A549 (cell line): Measurements from ENCODE around the gene TUBG2. TPM values are rescaled to one million over a fixed set of nuclear protein-coding genes. Genes with fewer than 3 reads are reported as not detected.

ENCODE experiments used
- ATAC-seq, 2 experiments: fragments of 200-7000 bp in 1 of 2; fragments of >200 bp in 1 of 2; cut with Nextera tagmentation in 1 of 2; cut with Tn5 transposase in 1 of 2; 3 replicates each; pipeline versions ENCODE4 v1.8.0 to v1.9.1; 2018 to 2020; ENCODE audit warnings: mild to moderate bottlenecking in 1 of 2, moderate library complexity in 1 of 2
- CTCF ChIA-PET: fragments of 300-600 bp; sonication (Branson Sonifier 250); formaldehyde crosslinking; extraction: SDS; loops from one replicate; lab custom pipeline; 2021; ENCODE audit warnings: antibody characterized with exemption, inconsistent platforms; lab: Yijun Ruan, JAX
- POLR2A ChIA-PET: fragments of 350-600 bp; formaldehyde crosslinking; extraction: SDS; loops from one replicate; lab custom pipeline; 2021; ENCODE audit warnings: antibody characterized with exemption, inconsistent platforms; lab: Yijun Ruan, JAX
- DNase-seq, 2 experiments: peaks; one replicate each; pipeline versions ENCODE4 v3.0.0 to v3.0.0-alpha.2; 2011 to 2016; ENCODE audit warnings: low read depth in 1 of 2, low spot score in 1 of 2
- FAIRE-seq: peaks from 2 replicates; lab custom pipeline; 2011; peaks lifted over from hg19 to GRCh38; lab: Jason Lieb, UNC
- H3K27ac ChIP-seq, 2 experiments: fragments of >200 bp; sonication (Bioruptor Twin); formaldehyde crosslinking; 3 replicates each; pipeline ENCODE4 v1.5.1; 2016 to 2017
- H3K4me1 ChIP-seq: fragments of >200 bp; sonication (Bioruptor Twin); formaldehyde crosslinking; 3 replicates; pipeline ENCODE4 v1.6.1; 2016
- H3K4me2 ChIP-seq: fragments of >200 bp; sonication (Bioruptor Twin); formaldehyde crosslinking; 3 replicates; pipeline ENCODE4 v1.6.1; 2016
- H3K4me3 ChIP-seq: fragments of >200 bp; sonication (Bioruptor Twin); formaldehyde crosslinking; 3 replicates; pipeline ENCODE4 v1.5.1; 2016
- H3K9me3 ChIP-seq: fragments of >200 bp; sonication (Bioruptor Twin); formaldehyde crosslinking; 3 replicates; pipeline ENCODE4 v1.6.1; 2016
- ATOH8 ChIP-seq: fragments of 250-450 bp; sonication (Bioruptor Pico); IDR thresholded peaks from 2 replicates; pipeline ENCODE4 v1.5.0; 2020; ENCODE audit warnings: low read depth, mild to moderate bottlenecking, moderate library complexity
- CBX2 ChIP-seq: fragments of 200-600 bp; sonication (generic); IDR thresholded peaks from 2 replicates; pipeline ENCODE4 v1.6.1; 2016; ENCODE audit warnings: low read depth, mild to moderate bottlenecking, borderline replicate concordance
- CTCF ChIP-seq: fragments of >200 bp; sonication (Bioruptor Twin); formaldehyde crosslinking; IDR thresholded peaks from 3 replicates; pipeline ENCODE4 v1.5.1; 2016
- E2F6 ChIP-seq: IDR thresholded peaks from 2 replicates; pipeline ENCODE4 v1.6.1; 2012; ENCODE audit warnings: low read depth, borderline replicate concordance
- FOSL2 ChIP-seq, 2 experiments: fragments of 450-650 bp in 1 of 2; fragments of >200 bp in 1 of 2; sonication (Bioruptor Twin) in 1 of 2; formaldehyde crosslinking; IDR thresholded peaks; 2 replicates each; pipeline versions ENCODE4 v1.5.0 to v1.6.1; 2016 to 2020; ENCODE audit warnings: mild to moderate bottlenecking in 1 of 2, moderate library complexity in 1 of 2
- FOXS1 ChIP-seq: fragments of 250-450 bp; sonication (Bioruptor Pico); IDR thresholded peaks from 2 replicates; pipeline ENCODE4 v1.5.0; 2020; ENCODE audit warnings: mild to moderate bottlenecking, moderate library complexity
- HES2 ChIP-seq: fragments of >200 bp; sonication (Bioruptor Twin); formaldehyde crosslinking; IDR thresholded peaks from 2 replicates; pipeline ENCODE4 v1.6.1; 2016
- HEYL ChIP-seq: fragments of 250-450 bp; sonication (Bioruptor Pico); IDR thresholded peaks from 2 replicates; pipeline ENCODE4 v1.8.0; 2021; ENCODE audit warnings: mild to moderate bottlenecking, moderate library complexity
- HMGXB4 ChIP-seq: fragments of 250-450 bp; sonication (Bioruptor Pico); IDR thresholded peaks from 2 replicates; pipeline ENCODE4 v1.5.0; 2021; ENCODE audit warnings: mild to moderate bottlenecking, moderate library complexity, borderline replicate concordance
- HOXB13 ChIP-seq: fragments of 250-450 bp; sonication (Bioruptor Pico); IDR thresholded peaks from 2 replicates; pipeline ENCODE4 v1.5.0; 2020; ENCODE audit warnings: low read depth, mild to moderate bottlenecking, moderate library complexity
- HOXB5 ChIP-seq: fragments of 250-450 bp; sonication (Bioruptor Pico); IDR thresholded peaks from 2 replicates; pipeline ENCODE4 v1.5.0; 2020; ENCODE audit warnings: mild to moderate bottlenecking, moderate library complexity
- MAFK ChIP-seq: fragments of 450-650 bp; IDR thresholded peaks from 2 replicates; pipeline ENCODE4 v1.6.1; 2014; ENCODE audit not compliant: partially characterized antibody
- MAX ChIP-seq: IDR thresholded peaks from 2 replicates; pipeline ENCODE4 v1.6.1; 2012
- MAZ ChIP-seq: fragments of 150-350 bp; IDR thresholded peaks from 2 replicates; pipeline ENCODE4 v1.6.1; 2014; ENCODE audit warnings: antibody characterized with exemption, low read depth, low read length, borderline replicate concordance
- NR3C1 ChIP-seq: fragments of >200 bp; sonication (Bioruptor Twin); formaldehyde crosslinking; IDR thresholded peaks from 3 replicates; pipeline ENCODE4 v1.6.1; 2017
- PBX3 ChIP-seq: IDR thresholded peaks from 2 replicates; pipeline ENCODE4 v1.6.1; 2012
- PHF8 ChIP-seq: fragments of 200-600 bp; sonication (generic); IDR thresholded peaks from 2 replicates; pipeline ENCODE4 v1.6.1; 2016; ENCODE audit warnings: low read depth, mild to moderate bottlenecking, antibody characterized with exemption, moderate library complexity, borderline replicate concordance
- POLR2A ChIP-seq: IDR thresholded peaks from 2 replicates; pipeline ENCODE4 v1.6.1; 2012; ENCODE audit warnings: mild to moderate bottlenecking, low read length
- POLR2AphosphoS2 ChIP-seq: conservative IDR thresholded peaks from 2 replicates; pipeline ENCODE4 v1.6.1; 2012; ENCODE audit warnings: low read length, improper control_type of control experiment, inconsistent platforms
- RAD21 ChIP-seq, 2 experiments: fragments of >200 bp in 1 of 2; sonication (Bioruptor Twin) in 1 of 2; formaldehyde crosslinking in 1 of 2; IDR thresholded peaks in 1 of 2; conservative IDR thresholded peaks in 1 of 2; 2 replicates in 1 of 2; 3 replicates in 1 of 2; pipeline ENCODE4 v1.6.1; 2012 to 2018; ENCODE audit warnings: inconsistent platforms in 1 of 2
- RARB ChIP-seq: fragments of 250-450 bp; sonication (Bioruptor Pico); IDR thresholded peaks from 2 replicates; pipeline ENCODE4 v1.8.0; 2021; ENCODE audit warnings: mild to moderate bottlenecking, moderate library complexity
- RCOR1 ChIP-seq: fragments of 150-350 bp; IDR thresholded peaks from 2 replicates; pipeline ENCODE4 v1.6.1; 2014; ENCODE audit warnings: antibody characterized with exemption, low read length, low read depth
- RFX5 ChIP-seq: fragments of 450-650 bp; IDR thresholded peaks from 2 replicates; pipeline ENCODE4 v1.7.1; 2014; ENCODE audit warnings: antibody characterized with exemption, mild to moderate bottlenecking, moderate library complexity
- RNF2 ChIP-seq: fragments of 200-600 bp; sonication (generic); IDR thresholded peaks from 2 replicates; pipeline ENCODE4 v1.6.1; 2016; ENCODE audit warnings: low read depth, mild to moderate bottlenecking, antibody characterized with exemption, moderate library complexity, borderline replicate concordance
- SMC3 ChIP-seq: fragments of >200 bp; sonication (Bioruptor Twin); formaldehyde crosslinking; IDR thresholded peaks from 3 replicates; pipeline ENCODE4 v1.6.1; 2018; ENCODE audit warnings: inconsistent platforms
- TFCP2L1 ChIP-seq: fragments of 250-450 bp; sonication (Bioruptor Pico); IDR thresholded peaks from 2 replicates; pipeline ENCODE4 v1.5.0; 2021; ENCODE audit warnings: mild to moderate bottlenecking
- ZC3H11A ChIP-seq: fragments of 450-650 bp; IDR thresholded peaks from 2 replicates; pipeline ENCODE4 v1.6.1; 2014; ENCODE audit warnings: antibody characterized with exemption, mild to moderate bottlenecking
- ZFP36 ChIP-seq: fragments of 450-650 bp; IDR thresholded peaks from 2 replicates; pipeline ENCODE4 v1.6.1; 2014; ENCODE audit warnings: borderline replicate concordance; ENCODE audit not compliant: partially characterized antibody
- ZNF302 ChIP-seq: fragments of 250-450 bp; sonication (Bioruptor Pico); IDR thresholded peaks from 2 replicates; pipeline ENCODE4 v1.9.0; 2021; ENCODE audit warnings: inconsistent platforms, mild to moderate bottlenecking, moderate library complexity
- ZSCAN20 ChIP-seq: fragments of 250-450 bp; sonication (Bioruptor Pico); IDR thresholded peaks from 2 replicates; pipeline ENCODE4 v1.8.0; 2022; ENCODE audit warnings: mild to moderate bottlenecking, moderate library complexity
- WGBS: methylation state at CpG from one replicate; pipeline ENCODE4 v1.1.6; 2017; ENCODE audit errors: missing lambda C conversion rate; 5-methylcytosine and 5-hydroxymethylcytosine counted together
- polyA plus RNA-seq, 4 experiments: library from polyadenylated mRNA; depleted of rRNA in 3 of 4; stranded (reverse); fragments of >200 nt; fragmentation: RNase III in 1 of 4; extraction: RNeasy Plus Mini Kit Qiagen cat#74134 plus additional on column Dnase treatment in 1 of 4; gene quantifications; 2 replicates in 3 of 4; 3 replicates in 1 of 4; pipeline ENCODE4 v1.2.3, GENCODE V29; 2011 to 2017

Gene TUBG2
- polyA plus RNA-seq, 2 of the 4 experiments (the other 2 are of a cell fraction): 14.9 to 30.6 TPM

- Histone ChIP-seq H3K4me1 (peaks cover 15% of the 10 kb centered on the region), H3K4me2 (peak overlapping the region; percentile 37), H3K27ac (peak overlapping the region; percentile 52 to 70; a peak in 5 of 6 replicates), H3K9me3 (no peaks in the 10 kb centered on the region), H3K4me3 (no peak overlapping the region)
- 50% methylated on average over 7 of the region's 7 CpGs for WGBS
- ATAC-seq (peak; percentile 85 to 90), DNase-seq (peak; percentile 80 to 86), FAIRE-seq (peak; percentile 84)
- POLR2A ChIA-PET: interaction anchor here (0.5 to 1.4 kb wide), 6 partner anchors 28 to 55 kb away, joined by 3 to 10 read pairs (median 5); partner anchors contain the start of genes PLEKHH3 and TUBG2
- CTCF ChIA-PET: interaction anchor here (0.7 to 4.3 kb wide), 16 partner anchors 9 to 140 kb away, joined by 3 to 25 read pairs (median 5); partner anchors contain the start of genes PLEKHH3, PSMC3IP and RAMP2
- no peak for TF ChIP-seq RNF2
- TF ChIP-seq NR3C1: no peak
- TF ChIP-seq MAFK: no peak
- no peak for TF ChIP-seq HMGXB4 (CRISPR knock-in tag)
- no peak for TF ChIP-seq POLR2AphosphoS2
- TF ChIP-seq CBX2: no peak
- TF ChIP-seq ATOH8 (CRISPR knock-in tag): no peak
- TF ChIP-seq ZC3H11A: no peak
- TF ChIP-seq SMC3: 0 out of 3 replicates have a peak, but pooled peaks have one; percentile 8
- no peak for TF ChIP-seq RARB
- no peak for TF ChIP-seq E2F6
- TF ChIP-seq HOXB13 (CRISPR knock-in tag): no peak
- no peak for TF ChIP-seq HEYL (CRISPR knock-in tag)
- TF ChIP-seq RCOR1: no peak
- peak; percentile 30; the same call in 1 of the 2 replicates for TF ChIP-seq FOSL2 (IDR thresholded peaks at IDR 0.05)
- TF ChIP-seq FOSL2 (CRISPR knock-in tag; IDR thresholded peaks at IDR 0.05): peak; percentile 86
- no peak for TF ChIP-seq PHF8
- TF ChIP-seq MAZ: no peak
- TF ChIP-seq FOXS1 (CRISPR knock-in tag): no peak
- no peak for TF ChIP-seq TFCP2L1 (CRISPR knock-in tag)
- TF ChIP-seq RFX5: no peak
- peak in 1 of 2 experiments; percentile 12; a peak in 2 of 5 replicates for TF ChIP-seq RAD21 (conservative IDR thresholded peaks at IDR 0.05 in 1 of 2, IDR thresholded peaks at IDR 0.05 in 1 of 2)
- no peak for TF ChIP-seq HES2
- peak; percentile 46; the same call in 1 of the 2 replicates for TF ChIP-seq MAX
- no peak for TF ChIP-seq ZNF302 (CRISPR knock-in tag)
- TF ChIP-seq CTCF: peak; percentile 29; the same call in 2 of the 3 replicates
- no peak for TF ChIP-seq HOXB5 (CRISPR knock-in tag)
- peak; percentile 26; the same call in 1 of the 2 replicates for TF ChIP-seq PBX3
- no peak for TF ChIP-seq ZFP36
- no peak for TF ChIP-seq ZSCAN20 (CRISPR knock-in tag)
- no peak for TF ChIP-seq POLR2A
Observed at GRCh38 chr17:42623732-42624596, 35.1 kb upstream of the TUBG2 start.
